ENCODE results near the gene F7.

Gene F7

GRCh38 chr13:113141601-113141970, 36.0 kb downstream of the F7 start:
- no peak for DNase-seq

GRCh38 chr13:113142876-113143275, 37.3 kb downstream of the F7 start:
- DNase-seq, result no peak

GRCh38 chr13:113143466-113144254, 38.1 kb downstream of the F7 start:
- DNase-seq, result no peak

- DNase-seq, result no peak
Observed at GRCh38 chr13:113144255-113144629, 38.7 kb downstream of the F7 start.

GRCh38 chr13:113145496-113145895, 39.9 kb downstream of the F7 start:
- DNase-seq, result no peak

GRCh38 chr13:113145911-113146598, 40.5 kb downstream of the F7 start:
- DNase-seq, result no peak

GRCh38 chr13:113146750-113147149, 41.2 kb downstream of the F7 start:
- no peak for DNase-seq

- DNase-seq, result no peak
Observed at GRCh38 chr13:113147206-113147605, 41.6 kb downstream of the F7 start.

GRCh38 chr13:113148407-113148806, 42.8 kb downstream of the F7 start:
- no peak for DNase-seq

- no peak for DNase-seq
Observed at GRCh38 chr13:113148940-113149503, 43.4 kb downstream of the F7 start.

- DNase-seq, result no peak
Observed at GRCh38 chr13:113149711-113150549, 44.3 kb downstream of the F7 start.

GRCh38 chr13:113150550-113151365, 45.2 kb downstream of the F7 start:
- DNase-seq, result no peak

- DNase-seq, result no peak
Observed at GRCh38 chr13:113151745-113152690, 46.4 kb downstream of the F7 start.

- DNase-seq, result no peak
Observed at GRCh38 chr13:113152691-113152983, 47.0 kb downstream of the F7 start.

GRCh38 chr13:113152984-113153809, 47.6 kb downstream of the F7 start:
- DNase-seq, result no peak

- no peak for DNase-seq
Observed at GRCh38 chr13:113153810-113154748, 48.5 kb downstream of the F7 start.

GRCh38 chr13:113155201-113155600, 49.6 kb downstream of the F7 start:
- no peak for DNase-seq

- DNase-seq, result no peak
Observed at GRCh38 chr13:113155982-113156655, 50.5 kb downstream of the F7 start.
